Astrocyte (in vitro differentiated cells and primary cell): ENCODE results near the gene CASP3.

Experiments
- EZH2 ChIP-seq: IDR thresholded peaks from 2 replicates; pipeline ENCODE4 v1.6.1; 2012; ENCODE audit warnings: mild to moderate bottlenecking, low read length, inconsistent platforms; ENCODE audit not compliant: insufficient read depth
- TF ChIP-seq, protein P1 (sequence below): IDR thresholded peaks from 2 replicates; pipeline ENCODE4 v1.5.1; 2011; ENCODE audit warnings: low read depth, mild to moderate bottlenecking, inconsistent platforms, low read length, moderate library complexity; ENCODE audit not compliant: insufficient read depth

DNA sequence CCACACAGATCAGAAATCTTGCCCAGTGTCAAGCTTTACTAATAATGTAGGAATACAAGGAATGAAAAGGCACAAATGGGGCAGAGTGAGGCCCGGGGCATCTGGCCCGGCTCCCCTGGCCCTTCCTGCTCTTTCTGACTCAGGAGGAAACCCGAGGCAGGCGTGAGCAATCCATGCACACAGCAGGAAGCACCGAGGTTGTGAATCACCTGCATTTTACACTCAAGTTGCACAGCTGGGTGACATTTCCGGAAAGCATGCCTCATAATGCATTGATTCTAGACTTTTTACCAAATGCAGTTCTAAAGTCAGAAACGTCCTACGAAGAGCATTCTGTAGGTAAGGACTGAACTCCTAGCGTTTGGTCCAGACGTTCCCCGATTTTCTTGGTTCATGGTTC lies 39.2 kb upstream of the CASP3 start:
- no peak for TF ChIP-seq EZH2
- TF ChIP-seq, protein P1, sequence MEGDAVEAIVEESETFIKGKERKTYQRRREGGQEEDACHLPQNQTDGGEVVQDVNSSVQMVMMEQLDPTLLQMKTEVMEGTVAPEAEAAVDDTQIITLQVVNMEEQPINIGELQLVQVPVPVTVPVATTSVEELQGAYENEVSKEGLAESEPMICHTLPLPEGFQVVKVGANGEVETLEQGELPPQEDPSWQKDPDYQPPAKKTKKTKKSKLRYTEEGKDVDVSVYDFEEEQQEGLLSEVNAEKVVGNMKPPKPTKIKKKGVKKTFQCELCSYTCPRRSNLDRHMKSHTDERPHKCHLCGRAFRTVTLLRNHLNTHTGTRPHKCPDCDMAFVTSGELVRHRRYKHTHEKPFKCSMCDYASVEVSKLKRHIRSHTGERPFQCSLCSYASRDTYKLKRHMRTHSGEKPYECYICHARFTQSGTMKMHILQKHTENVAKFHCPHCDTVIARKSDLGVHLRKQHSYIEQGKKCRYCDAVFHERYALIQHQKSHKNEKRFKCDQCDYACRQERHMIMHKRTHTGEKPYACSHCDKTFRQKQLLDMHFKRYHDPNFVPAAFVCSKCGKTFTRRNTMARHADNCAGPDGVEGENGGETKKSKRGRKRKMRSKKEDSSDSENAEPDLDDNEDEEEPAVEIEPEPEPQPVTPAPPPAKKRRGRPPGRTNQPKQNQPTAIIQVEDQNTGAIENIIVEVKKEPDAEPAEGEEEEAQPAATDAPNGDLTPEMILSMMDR, result no peak
